LoVo (cell line): Measurements from ENCODE around the gene PANK1.
A peak's percentile ranks its signal among the peaks of the same experiment; 100 is the strongest.
"Not testable (repeated sequence)": the region's sequence is repeated elsewhere in the genome, so short reads cannot be mapped to it uniquely, and the experiment has no call there.

Experiments
- DNase-seq: peaks from one replicate; pipeline ENCODE4 v3.0.0-alpha.2; 2016; ENCODE audit warnings: low spot score

PANK1 gene

DNA sequence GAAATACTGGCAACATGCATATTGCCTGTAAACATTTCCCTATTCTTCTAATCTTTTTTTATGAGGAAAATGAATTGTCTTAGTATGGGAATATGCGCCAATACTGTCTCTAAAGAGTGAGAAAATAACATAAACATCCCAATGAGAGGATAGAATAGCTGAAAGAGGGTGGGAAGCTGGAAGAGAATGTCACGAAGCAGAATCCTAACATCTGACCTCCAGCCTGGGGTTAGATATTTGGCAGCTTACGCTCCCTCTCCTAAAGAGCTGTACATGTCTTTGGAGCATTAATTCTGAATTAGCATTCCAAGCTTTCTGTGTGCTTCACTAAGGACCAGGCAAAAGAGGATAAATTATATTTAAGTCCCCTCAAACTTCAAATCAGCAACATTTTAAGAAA, 78.0 kb downstream of the PANK1 start:
- no peak for DNase-seq

DNA sequence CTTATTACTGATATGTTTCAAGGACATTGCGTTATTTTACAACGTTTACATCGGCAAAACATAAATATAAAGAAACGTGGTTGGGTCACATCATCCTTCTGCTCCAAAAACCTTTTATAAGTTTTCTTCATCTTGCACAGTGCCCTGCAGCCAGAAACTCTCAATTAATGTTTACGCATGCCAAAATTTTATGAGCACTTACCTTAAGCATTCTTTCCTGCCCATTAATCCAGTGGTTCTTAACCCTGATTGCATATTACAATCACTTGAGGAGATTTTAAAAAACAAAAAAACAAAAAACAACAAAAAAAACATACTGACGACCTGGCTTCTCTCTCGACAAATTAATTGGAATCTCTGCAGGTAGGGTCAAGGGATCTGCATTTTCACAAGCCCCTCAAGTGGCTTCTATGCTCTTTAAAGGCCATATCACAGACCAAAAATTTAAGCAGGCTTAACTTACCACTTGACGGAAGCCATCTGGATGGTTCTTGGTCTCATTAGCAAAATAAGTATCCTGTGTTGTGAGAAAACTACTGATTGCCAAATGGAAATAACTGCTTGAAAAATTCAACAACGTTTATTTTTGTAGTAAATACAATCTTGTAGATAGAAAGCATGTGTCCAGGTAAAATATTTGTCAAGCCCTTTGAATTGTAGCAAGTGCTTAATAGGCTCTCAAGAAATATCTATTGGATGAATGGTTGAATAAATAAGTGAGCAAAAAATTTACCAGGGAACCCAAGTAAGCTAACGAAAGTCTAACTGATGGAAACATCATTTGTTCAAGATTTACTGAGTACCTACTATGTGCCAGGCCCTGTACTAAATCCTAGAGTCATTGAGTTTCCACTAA, 78.7 kb downstream of the PANK1 start:
- DNase-seq, result no peak

DNA sequence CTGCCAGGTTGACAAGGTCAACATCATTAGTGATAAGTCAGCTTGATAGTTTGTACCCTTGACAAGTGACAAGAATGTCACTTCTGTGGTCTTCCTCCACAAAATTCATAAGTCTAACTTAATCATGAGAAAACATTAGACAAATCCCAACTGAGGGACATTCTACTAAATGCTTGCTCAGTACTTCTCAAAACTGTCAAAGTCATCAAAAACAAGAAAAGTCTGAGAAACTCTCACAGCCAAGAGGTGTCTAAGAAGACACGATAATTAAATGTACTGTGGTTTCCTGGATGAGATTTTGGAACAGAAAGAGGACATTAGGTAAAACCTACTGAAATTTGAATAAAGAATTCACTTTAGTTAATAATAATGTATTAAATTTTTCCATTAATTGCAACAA, 79.9 kb downstream of the PANK1 start:
- DNase-seq, result no peak

- DNase-seq, result peak; percentile 67
Measured at GRCh38 chr10:89563861-89564478, 81.1 kb downstream of the PANK1 start.

DNA sequence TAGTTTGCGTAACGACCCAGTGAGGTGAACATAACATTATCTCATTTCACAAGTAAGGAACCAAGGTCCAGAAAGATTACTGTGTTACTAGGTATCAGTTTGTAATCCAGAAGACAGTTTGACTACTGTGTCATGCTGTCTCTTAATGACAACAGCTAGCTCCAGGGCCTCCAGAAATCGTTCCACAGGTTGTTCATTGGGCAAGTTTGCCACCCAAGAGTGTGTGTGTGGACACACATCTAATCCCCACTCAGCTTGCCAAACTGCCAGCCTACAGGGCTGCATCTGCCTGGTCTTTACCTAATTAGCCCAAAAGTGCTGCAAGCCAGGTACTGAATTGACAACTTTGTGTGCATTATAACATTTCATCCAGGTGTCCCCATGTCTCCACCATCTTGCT, 81.7 kb downstream of the PANK1 start:
- no peak for DNase-seq

GRCh38 chr10:89556600-89556999, 88.4 kb downstream of the PANK1 start:
- no peak for DNase-seq

- DNase-seq, result no peak
Measured at GRCh38 chr10:89555688-89556445, 89.2 kb downstream of the PANK1 start.

- DNase-seq, result no peak
Measured at GRCh38 chr10:89554433-89554832, 90.6 kb downstream of the PANK1 start.

DNA sequence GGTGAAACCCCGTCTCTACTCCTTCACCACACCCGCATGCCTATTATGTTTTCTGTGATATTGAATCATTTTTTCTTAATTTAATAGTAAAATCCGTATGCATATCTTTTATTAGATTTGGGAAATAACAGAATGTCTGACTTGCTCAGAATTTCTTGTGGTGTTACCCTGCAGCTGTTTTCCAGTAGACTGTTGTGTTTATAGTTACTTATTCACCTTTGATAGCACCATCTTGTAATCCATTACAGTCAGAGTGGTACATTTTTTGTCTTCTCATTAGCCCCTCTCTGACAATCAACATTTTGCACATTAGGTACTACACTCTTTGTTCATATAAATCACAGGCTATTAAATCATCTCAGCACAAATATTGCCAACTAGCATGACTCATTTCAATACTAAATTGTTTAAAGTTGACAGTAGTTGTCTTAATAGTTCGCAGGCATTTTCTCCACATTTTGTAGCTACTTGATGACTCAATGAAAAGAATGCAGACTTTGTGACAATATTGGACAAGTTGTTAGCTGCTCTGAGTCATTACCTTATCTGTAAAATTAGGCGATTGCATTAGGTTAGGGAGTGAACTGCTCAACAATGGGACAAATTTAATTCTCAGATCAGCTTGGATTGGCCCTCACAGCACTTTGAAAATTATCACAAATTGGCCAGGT, 91.8 kb downstream of the PANK1 start:
- peak; percentile 60 for DNase-seq

GRCh38 chr10:89552213-89552612, 92.8 kb downstream of the PANK1 start:
- no peak for DNase-seq

DNA sequence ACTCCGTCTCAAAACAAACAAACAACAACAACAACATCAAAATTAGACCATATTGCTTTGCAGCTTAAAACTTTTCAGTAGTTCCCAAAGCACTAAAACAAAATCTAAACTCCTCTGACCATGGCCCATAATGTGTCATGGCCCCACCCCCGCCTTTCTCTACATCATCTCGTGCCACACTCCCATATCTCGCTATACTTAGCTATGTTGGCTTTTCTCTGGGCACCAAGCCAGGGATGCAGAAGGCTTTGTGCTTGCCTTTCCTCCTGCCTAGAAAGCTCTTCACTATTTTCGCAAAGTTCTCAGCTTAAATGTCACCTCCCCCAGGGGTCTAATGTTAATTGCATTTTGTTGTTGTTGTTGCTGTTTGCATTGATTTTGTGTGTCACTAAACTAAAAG, 94.5 kb downstream of the PANK1 start:
- peak; percentile 18 for DNase-seq

DNA sequence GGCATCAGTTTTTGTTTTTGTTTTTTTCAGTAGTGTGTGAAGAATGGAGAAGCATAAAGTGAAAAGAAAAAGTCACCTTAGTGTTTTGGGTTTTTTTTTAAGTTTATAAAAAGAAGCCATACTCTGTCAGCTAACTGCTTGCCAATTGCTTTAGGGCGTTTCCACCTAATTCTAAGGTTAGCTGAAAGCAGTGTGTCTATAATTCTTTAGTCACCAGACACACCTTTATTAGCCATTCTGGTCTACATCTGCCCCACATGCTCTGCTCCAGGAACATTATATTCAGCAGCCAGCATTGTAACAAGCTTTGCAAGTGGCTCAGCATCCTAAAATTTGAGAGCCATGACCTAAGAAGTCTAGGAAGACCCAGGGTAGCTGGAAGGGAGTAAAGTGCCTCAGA, 95.5 kb downstream of the PANK1 start:
- DNase-seq, result no peak

DNA sequence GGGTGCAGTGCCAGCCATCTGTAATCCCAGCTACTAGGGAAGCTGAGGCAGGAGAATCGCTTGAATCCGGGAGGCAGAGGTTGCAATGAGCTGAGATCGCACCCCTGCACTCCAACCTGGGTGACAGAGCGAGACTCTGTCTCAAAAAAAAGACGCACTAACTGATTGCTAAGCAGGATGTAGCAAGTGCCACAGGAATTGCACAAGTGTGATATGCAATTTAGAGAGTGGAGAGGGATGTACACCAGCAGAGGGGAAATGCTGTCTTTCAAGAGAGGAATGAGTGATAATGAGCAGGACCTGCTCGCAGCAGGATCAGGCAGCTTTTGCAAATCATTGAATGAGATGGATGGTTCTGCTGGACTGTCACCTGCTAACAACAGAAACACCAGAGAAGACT, 96.4 kb downstream of the PANK1 start:
- no peak for DNase-seq

DNA sequence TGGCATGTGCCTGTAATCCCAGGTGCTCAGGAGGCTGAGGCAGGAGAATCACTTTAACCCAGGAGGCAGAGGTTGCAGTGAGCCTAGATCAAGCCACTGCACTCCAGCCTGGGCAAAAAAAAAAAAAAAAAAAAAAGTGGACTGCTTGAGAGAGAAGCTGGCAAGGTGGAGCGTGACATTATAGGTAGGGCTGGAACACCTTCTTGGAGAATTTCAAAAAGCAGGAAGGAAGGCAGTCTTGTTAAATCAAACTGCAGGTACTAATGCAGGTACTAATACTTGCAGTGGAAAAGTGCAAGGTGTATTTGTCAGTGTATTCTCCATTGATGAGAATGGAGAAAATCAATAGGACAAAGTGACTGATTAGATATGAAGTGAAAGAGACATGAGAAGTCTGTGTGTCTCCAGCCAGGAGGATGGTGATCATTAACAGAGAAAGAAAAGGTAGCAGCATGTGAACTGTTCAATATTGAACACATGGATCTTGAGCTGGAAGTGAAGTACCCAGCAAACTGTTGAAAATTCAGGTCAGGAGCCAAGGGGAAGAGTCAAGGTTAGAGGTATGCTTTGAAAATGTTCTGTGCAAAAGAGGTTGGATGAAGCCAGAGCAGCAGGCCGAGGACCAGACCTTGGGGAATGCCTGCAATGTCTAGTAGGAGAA, 97.1 kb downstream of the PANK1 start:
- DNase-seq, result no peak

GRCh38 chr10:89546651-89547050, 98.4 kb downstream of the PANK1 start:
- not testable (repeated sequence) for DNase-seq

DNA sequence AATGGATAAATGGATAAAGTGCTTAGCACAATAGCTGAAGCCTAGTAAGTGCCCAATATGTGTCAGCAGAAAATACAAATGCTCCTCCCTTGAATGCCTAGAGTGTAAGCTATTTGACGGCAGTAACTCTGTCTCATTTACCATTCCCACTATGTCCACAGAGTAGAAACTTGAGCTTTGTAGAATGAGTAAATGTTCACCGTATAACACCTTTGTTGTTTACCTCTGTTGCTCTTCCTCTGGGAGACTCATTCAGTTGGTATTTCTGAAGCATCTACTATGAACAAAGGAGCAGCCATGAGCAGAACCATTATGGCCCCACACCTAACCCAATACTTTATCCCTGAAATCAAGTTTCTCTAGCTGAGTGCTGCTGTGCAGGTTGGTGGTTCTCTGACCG, 101.2 kb downstream of the PANK1 start:
- no peak for DNase-seq

GRCh38 chr10:89540420-89540949, 104.6 kb downstream of the PANK1 start:
- no peak for DNase-seq

DNA sequence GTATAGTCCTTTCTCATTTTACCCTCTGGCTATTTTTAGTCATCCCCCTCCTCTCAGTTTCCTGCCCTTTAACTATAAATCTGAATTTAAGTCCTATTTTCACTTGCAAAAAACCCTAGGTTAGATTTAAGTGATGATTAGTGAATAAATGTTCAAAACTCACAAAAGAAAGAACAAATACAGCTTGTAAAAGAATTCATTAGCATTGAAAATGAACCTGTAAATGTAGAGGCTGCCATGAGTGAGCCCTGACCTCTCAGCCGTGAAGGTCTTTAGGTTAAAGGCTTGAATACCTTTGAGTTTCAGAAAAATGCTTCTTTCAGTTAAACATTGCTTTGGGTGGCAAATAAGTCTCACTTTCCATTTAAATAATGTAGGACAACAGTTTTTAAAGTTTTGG, 107.7 kb downstream of the PANK1 start:
- no peak for DNase-seq

GRCh38 chr10:89536013-89536354, 109.1 kb downstream of the PANK1 start:
- no peak for DNase-seq

DNA sequence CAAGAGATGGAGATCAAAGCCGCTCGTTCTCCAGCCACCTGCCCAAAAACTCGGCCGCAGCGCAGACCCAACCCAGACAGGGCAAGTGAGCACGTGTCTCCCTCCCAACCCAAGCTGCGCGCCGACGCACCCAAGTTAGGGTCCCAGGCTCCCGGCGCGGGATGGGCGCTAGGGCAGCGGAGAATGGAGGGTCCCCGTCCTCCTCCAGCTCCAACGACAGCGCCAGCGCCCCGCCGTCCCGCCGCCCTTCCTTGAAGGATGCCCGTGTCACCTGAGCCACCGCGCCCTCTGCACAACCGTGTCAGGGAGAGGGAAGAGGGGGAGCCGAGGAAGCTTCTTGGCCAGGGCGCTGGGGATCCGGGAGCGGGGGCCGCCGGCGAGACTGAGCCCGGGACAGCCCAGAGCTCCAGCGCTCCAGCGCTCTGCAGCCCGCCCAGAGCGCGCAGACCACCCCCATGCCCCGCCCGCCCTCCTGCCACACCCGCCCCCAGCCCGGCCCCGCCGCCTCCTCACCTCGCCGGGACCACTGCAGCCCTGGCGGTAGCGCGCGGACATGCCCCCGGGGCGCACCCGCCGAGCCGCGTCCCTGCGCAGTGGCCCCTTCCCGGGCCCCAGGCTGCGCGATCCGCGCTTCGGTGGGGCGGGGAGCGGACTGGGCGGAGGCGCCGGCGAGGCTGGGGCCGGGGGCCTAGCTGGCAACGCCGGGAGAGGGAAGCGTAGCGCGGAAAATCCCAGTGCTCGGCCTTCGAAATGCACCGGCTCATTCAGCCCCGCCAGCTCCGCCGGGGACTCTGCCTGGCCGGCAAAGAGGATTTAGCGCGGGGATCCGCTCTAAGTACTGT, 109.7 kb downstream of the PANK1 start, which contains the start of gene SLC16A12:
SLC16A12 (minus strand) TSS at position 424 of the 842 bp plus-strand sequence. CDS start 73,016 bp downstream, outside the sequence.
- DNase-seq, result no peak

DNA sequence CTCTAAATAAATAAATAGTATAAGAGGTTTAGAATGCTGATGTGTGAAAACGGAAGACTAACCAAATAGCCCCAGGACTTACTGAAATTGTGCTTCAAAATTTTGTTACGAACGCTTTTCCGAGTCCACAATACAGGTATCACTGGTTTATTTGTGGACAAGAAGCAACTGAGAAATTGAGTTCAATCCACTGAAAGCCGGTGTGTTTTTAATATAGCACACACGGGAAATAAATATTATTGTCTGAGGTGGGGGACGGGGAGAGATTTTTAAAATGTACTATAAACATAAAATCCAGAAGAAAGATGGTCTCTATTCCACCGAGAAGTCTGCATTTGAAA, 110.2 kb downstream of the PANK1 start:
- DNase-seq, result no peak
